GM23338 (cell line): ENCODE measurements around the gene FLT3. TPM values are rescaled to one million over a fixed set of nuclear protein-coding genes. Genes with fewer than 3 reads are reported as not detected.

Experiments
- ATAC-seq: fragments of 200-7000 bp; cut with Tn5 transposase; 3 replicates; pipeline ENCODE4 v1.9.1; 2020
- DNase-seq: peaks from one replicate; pipeline ENCODE4 v3.0.0-alpha.2; 2015; ENCODE audit warnings: low spot score
- H2AFZ ChIP-seq: fragments of 200-600 bp; sonication (generic); 2 replicates; pipeline ENCODE4 v1.8.0; 2016; ENCODE audit warnings: antibody characterized with exemption, mild to moderate bottlenecking, moderate library complexity
- H3F3A ChIP-seq: fragments of 200-600 bp; sonication (generic); replicated peaks from 2 replicates; pipeline ENCODE4 v1.8.0; 2017; ENCODE audit warnings: antibody characterized with exemption, mixed run types, low read depth
- H3K27ac ChIP-seq: fragments of 200-600 bp; sonication (generic); 2 replicates; pipeline ENCODE4 v1.6.1; 2016; ENCODE audit warnings: low read depth
- H3K27me3 ChIP-seq: fragments of 200-600 bp; sonication (generic); 2 replicates; pipeline ENCODE4 v1.8.0; 2016; ENCODE audit warnings: mild to moderate bottlenecking, mixed run types, moderate library complexity; ENCODE audit not compliant: insufficient read depth
- H3K36me3 ChIP-seq: fragments of 200-600 bp; sonication (generic); 2 replicates; pipeline ENCODE4 v1.8.0; 2016; ENCODE audit warnings: mild to moderate bottlenecking; ENCODE audit not compliant: insufficient read depth
- H3K4me1 ChIP-seq: fragments of 200-600 bp; sonication (generic); 2 replicates; pipeline ENCODE4 v1.8.0; 2016; ENCODE audit warnings: mild to moderate bottlenecking, moderate library complexity; ENCODE audit not compliant: insufficient read depth
- H3K4me2 ChIP-seq: fragments of 200-600 bp; sonication (generic); 2 replicates; pipeline ENCODE4 v1.7.1; 2017; ENCODE audit warnings: mixed run types
- H3K4me3 ChIP-seq: fragments of 200-600 bp; sonication (generic); 2 replicates; pipeline ENCODE4 v1.6.1; 2016; ENCODE audit warnings: mixed run types
- H3K79me2 ChIP-seq: fragments of 200-600 bp; sonication (generic); replicated peaks from 2 replicates; pipeline ENCODE4 v1.8.0; 2017; ENCODE audit warnings: mild to moderate bottlenecking; ENCODE audit not compliant: insufficient read depth
- H3K9me2 ChIP-seq: fragments of 200-600 bp; sonication (generic); 2 replicates; pipeline ENCODE4 v1.8.0; 2017; ENCODE audit not compliant: insufficient read depth
- H4K20me1 ChIP-seq: fragments of 200-600 bp; sonication (generic); replicated peaks from 2 replicates; pipeline ENCODE4 v1.8.0; 2017; ENCODE audit warnings: mild to moderate bottlenecking; ENCODE audit not compliant: insufficient read depth
- H3K27ac Mint-ChIP-seq: 2 replicates; pipeline ENCODE4 v1.8.0; 2020; ENCODE audit warnings: inconsistent platforms, mild to moderate bottlenecking, moderate library complexity, mixed read lengths
- H3K27me3 Mint-ChIP-seq: 3 replicates; pipeline ENCODE4 v1.8.0; 2022; ENCODE audit warnings: low read depth, mild to moderate bottlenecking, moderate library complexity, mixed read lengths, inconsistent platforms; ENCODE audit not compliant: insufficient read depth, poor library complexity
- H3K36me3 Mint-ChIP-seq: 3 replicates; pipeline ENCODE4 v1.8.0; 2021; ENCODE audit warnings: low read depth, mild to moderate bottlenecking, inconsistent platforms, moderate library complexity, mixed read lengths
- H3K4me1 Mint-ChIP-seq: 3 replicates; pipeline ENCODE4 v1.8.0; 2020; ENCODE audit warnings: mild to moderate bottlenecking, inconsistent platforms, mixed read lengths
- H3K4me3 Mint-ChIP-seq: 3 replicates; pipeline ENCODE4 v1.8.0; 2021; ENCODE audit warnings: moderate library complexity, mild to moderate bottlenecking, inconsistent platforms, mixed read lengths
- H3K9me3 Mint-ChIP-seq: 3 replicates; pipeline ENCODE4 v1.8.0; 2020; ENCODE audit warnings: moderate library complexity, mild to moderate bottlenecking, inconsistent platforms, mixed read lengths
- CREB1 ChIP-seq: fragments of 250-450 bp; sonication (Bioruptor Pico); IDR thresholded peaks from 2 replicates; pipeline ENCODE4 v1.5.0; 2020; ENCODE audit warnings: low read depth, mild to moderate bottlenecking, moderate library complexity
- EZH2 ChIP-seq: fragments of 200-600 bp; sonication (generic); IDR thresholded peaks from one replicate; pipeline ENCODE4 v1.8.0; 2017; ENCODE audit warnings: antibody characterized with exemption, mild to moderate bottlenecking, low read depth; ENCODE audit not compliant: unreplicated experiment
- EZH2phosphoT487 ChIP-seq: fragments of 200-600 bp; sonication (generic); IDR thresholded peaks from one replicate; pipeline ENCODE4 v1.8.1; 2018; ENCODE audit warnings: antibody characterized with exemption; ENCODE audit not compliant: unreplicated experiment
- JUNB ChIP-seq: IDR thresholded peaks from one replicate; pipeline ENCODE4 v1.6.1; 2016; ENCODE audit warnings: antibody characterized with exemption; ENCODE audit not compliant: unreplicated experiment
- NANOG ChIP-seq: IDR thresholded peaks from 2 replicates; pipeline ENCODE4 v1.6.1; 2016; ENCODE audit warnings: antibody characterized with exemption, borderline replicate concordance
- POLR2AphosphoS5 ChIP-seq: IDR thresholded peaks from 2 replicates; pipeline ENCODE4 v1.6.1; 2016; ENCODE audit warnings: antibody characterized with exemption, low read depth
- STAT1 ChIP-seq: IDR thresholded peaks from one replicate; pipeline ENCODE4 v1.6.1; 2016; ENCODE audit warnings: antibody characterized with exemption; ENCODE audit not compliant: unreplicated experiment
- ZNF114 ChIP-seq: fragments of 250-450 bp; sonication (Bioruptor Pico); IDR thresholded peaks from 2 replicates; pipeline ENCODE4 v1.5.0; 2020; ENCODE audit warnings: mild to moderate bottlenecking, moderate library complexity
- ZNF331 ChIP-seq: fragments of 250-450 bp; sonication (Bioruptor Pico); IDR thresholded peaks from 2 replicates; pipeline ENCODE4 v1.5.0; 2020; ENCODE audit warnings: low read depth, mild to moderate bottlenecking, moderate library complexity
- polyA plus RNA-seq: library from polyadenylated mRNA; unstranded; fragments of >200 nt; fragmentation: Nextera tagmentation; extraction: Ambion mirVana; gene quantifications from 2 replicates; pipeline ENCODE4 v1.2.1, GENCODE V29; 2016
- total RNA-seq: library from RNA; depleted of rRNA; stranded (reverse); fragments of >200 nt; shearing (Covaris generic); gene quantifications from 2 replicates; pipeline ENCODE4 v1.2.3, GENCODE V29; 2014
- TF ChIP-seq, protein P1 (sequence below): fragments of 250-450 bp; sonication (Bioruptor Pico); IDR thresholded peaks from 2 replicates; pipeline ENCODE4 v1.5.0; 2020; ENCODE audit warnings: mild to moderate bottlenecking, moderate library complexity
- TF ChIP-seq, protein P2 (sequence below): IDR thresholded peaks from 2 replicates; pipeline ENCODE4 v1.6.1; 2016; ENCODE audit warnings: antibody characterized with exemption
- TF ChIP-seq, protein P3 (sequence below): IDR thresholded peaks from one replicate; pipeline ENCODE4 v1.6.1; 2018; ENCODE audit warnings: antibody characterized with exemption; ENCODE audit not compliant: unreplicated experiment
- TF ChIP-seq, protein P4 (sequence below), 2 experiments: fragments of 200-600 bp in 1 of 2; sonication (generic) in 1 of 2; conservative IDR thresholded peaks; 2 replicates each; pipeline versions ENCODE4 v1.5.1 to v1.6.1; 2016 to 2017; ENCODE audit warnings: antibody characterized with exemption in 2 of 2, low read depth in 2 of 2, mild to moderate bottlenecking in 2 of 2, moderate library complexity in 1 of 2

FLT3 gene
- total and polyA plus RNA-seq, 2 experiments from 2014 or later = 0.17 to 0.44 TPM

DNA sequence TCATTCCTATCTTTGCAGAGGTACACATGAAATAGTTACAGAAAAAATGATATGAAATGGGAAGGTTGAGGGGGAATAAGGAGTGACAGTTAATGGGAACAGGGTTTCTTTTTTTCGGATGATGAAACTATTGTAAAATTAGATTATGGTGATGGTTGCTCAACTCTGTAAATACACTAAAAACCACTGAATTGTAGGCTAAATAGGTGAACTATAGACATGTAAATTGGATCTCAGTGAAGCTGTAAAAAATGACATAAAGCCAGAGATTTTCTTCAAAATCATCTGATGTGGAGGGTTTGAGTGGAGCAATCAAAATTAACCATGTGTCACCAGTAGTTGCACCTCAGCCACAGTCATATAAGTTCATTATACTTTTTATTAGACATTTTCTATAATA lies 6.6 kb upstream of the FLT3 start:
- Mint-ChIP-seq H3K36me3 (no peaks in the 10 kb centered on the region), H3K4me3 (no peak overlapping the region), H3K4me1 (peaks cover 4% of the 10 kb centered on the region), H3K27me3 (no peaks in the 10 kb centered on the region), H3K27ac (no peak overlapping the region), H3K9me3 (no peaks in the 10 kb centered on the region)
- H2AFZ ChIP-seq = peak overlapping the region; percentile 76; the same call in 1 of the 2 replicates
- no peak overlapping the region for H3K27ac ChIP-seq
- no peaks in the 10 kb centered on the region for H3K36me3 ChIP-seq
- H3F3A ChIP-seq = no peaks in the 10 kb centered on the region
- H3K79me2 ChIP-seq = no peaks in the 10 kb centered on the region
- no peaks in the 10 kb centered on the region for H3K4me1 ChIP-seq
- no peak for TF ChIP-seq ZNF331 (CRISPR knock-in tag)
- TF ChIP-seq, protein P1, sequence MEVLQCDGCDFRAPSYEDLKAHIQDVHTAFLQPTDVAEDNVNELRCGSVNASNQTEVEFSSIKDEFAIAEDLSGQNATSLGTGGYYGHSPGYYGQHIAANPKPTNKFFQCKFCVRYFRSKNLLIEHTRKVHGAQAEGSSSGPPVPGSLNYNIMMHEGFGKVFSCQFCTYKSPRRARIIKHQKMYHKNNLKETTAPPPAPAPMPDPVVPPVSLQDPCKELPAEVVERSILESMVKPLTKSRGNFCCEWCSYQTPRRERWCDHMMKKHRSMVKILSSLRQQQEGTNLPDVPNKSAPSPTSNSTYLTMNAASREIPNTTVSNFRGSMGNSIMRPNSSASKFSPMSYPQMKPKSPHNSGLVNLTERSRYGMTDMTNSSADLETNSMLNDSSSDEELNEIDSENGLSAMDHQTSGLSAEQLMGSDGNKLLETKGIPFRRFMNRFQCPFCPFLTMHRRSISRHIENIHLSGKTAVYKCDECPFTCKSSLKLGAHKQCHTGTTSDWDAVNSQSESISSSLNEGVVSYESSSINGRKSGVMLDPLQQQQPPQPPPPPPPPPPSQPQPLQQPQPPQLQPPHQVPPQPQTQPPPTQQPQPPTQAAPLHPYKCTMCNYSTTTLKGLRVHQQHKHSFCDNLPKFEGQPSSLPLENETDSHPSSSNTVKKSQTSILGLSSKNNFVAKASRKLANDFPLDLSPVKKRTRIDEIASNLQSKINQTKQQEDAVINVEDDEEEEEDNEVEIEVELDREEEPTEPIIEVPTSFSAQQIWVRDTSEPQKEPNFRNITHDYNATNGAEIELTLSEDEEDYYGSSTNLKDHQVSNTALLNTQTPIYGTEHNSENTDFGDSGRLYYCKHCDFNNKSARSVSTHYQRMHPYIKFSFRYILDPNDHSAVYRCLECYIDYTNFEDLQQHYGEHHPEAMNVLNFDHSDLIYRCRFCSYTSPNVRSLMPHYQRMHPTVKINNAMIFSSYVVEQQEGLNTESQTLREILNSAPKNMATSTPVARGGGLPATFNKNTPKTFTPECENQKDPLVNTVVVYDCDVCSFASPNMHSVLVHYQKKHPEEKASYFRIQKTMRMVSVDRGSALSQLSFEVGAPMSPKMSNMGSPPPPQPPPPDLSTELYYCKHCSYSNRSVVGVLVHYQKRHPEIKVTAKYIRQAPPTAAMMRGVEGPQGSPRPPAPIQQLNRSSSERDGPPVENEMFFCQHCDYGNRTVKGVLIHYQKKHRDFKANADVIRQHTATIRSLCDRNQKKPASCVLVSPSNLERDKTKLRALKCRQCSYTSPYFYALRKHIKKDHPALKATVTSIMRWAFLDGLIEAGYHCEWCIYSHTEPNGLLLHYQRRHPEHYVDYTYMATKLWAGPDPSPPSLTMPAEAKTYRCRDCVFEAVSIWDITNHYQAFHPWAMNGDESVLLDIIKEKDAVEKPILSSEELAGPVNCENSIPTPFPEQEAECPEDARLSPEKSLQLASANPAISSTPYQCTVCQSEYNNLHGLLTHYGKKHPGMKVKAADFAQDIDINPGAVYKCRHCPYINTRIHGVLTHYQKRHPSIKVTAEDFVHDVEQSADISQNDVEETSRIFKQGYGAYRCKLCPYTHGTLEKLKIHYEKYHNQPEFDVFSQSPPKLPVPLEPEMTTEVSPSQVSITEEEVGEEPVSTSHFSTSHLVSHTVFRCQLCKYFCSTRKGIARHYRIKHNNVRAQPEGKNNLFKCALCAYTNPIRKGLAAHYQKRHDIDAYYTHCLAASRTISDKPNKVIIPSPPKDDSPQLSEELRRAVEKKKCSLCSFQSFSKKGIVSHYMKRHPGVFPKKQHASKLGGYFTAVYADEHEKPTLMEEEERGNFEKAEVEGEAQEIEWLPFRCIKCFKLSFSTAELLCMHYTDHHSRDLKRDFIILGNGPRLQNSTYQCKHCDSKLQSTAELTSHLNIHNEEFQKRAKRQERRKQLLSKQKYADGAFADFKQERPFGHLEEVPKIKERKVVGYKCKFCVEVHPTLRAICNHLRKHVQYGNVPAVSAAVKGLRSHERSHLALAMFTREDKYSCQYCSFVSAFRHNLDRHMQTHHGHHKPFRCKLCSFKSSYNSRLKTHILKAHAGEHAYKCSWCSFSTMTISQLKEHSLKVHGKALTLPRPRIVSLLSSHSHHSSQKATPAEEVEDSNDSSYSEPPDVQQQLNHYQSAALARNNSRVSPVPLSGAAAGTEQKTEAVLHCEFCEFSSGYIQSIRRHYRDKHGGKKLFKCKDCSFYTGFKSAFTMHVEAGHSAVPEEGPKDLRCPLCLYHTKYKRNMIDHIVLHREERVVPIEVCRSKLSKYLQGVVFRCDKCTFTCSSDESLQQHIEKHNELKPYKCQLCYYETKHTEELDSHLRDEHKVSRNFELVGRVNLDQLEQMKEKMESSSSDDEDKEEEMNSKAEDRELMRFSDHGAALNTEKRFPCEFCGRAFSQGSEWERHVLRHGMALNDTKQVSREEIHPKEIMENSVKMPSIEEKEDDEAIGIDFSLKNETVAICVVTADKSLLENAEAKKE = no peak
- TF ChIP-seq STAT1 = no peak
- TF ChIP-seq, protein P2, sequence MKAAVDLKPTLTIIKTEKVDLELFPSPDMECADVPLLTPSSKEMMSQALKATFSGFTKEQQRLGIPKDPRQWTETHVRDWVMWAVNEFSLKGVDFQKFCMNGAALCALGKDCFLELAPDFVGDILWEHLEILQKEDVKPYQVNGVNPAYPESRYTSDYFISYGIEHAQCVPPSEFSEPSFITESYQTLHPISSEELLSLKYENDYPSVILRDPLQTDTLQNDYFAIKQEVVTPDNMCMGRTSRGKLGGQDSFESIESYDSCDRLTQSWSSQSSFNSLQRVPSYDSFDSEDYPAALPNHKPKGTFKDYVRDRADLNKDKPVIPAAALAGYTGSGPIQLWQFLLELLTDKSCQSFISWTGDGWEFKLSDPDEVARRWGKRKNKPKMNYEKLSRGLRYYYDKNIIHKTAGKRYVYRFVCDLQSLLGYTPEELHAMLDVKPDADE = no peak
- TF ChIP-seq EZH2phosphoT487 = no peak
- no peak for TF ChIP-seq CREB1 (CRISPR knock-in tag)
- TF ChIP-seq EZH2 = no peak
- TF ChIP-seq, protein P3, sequence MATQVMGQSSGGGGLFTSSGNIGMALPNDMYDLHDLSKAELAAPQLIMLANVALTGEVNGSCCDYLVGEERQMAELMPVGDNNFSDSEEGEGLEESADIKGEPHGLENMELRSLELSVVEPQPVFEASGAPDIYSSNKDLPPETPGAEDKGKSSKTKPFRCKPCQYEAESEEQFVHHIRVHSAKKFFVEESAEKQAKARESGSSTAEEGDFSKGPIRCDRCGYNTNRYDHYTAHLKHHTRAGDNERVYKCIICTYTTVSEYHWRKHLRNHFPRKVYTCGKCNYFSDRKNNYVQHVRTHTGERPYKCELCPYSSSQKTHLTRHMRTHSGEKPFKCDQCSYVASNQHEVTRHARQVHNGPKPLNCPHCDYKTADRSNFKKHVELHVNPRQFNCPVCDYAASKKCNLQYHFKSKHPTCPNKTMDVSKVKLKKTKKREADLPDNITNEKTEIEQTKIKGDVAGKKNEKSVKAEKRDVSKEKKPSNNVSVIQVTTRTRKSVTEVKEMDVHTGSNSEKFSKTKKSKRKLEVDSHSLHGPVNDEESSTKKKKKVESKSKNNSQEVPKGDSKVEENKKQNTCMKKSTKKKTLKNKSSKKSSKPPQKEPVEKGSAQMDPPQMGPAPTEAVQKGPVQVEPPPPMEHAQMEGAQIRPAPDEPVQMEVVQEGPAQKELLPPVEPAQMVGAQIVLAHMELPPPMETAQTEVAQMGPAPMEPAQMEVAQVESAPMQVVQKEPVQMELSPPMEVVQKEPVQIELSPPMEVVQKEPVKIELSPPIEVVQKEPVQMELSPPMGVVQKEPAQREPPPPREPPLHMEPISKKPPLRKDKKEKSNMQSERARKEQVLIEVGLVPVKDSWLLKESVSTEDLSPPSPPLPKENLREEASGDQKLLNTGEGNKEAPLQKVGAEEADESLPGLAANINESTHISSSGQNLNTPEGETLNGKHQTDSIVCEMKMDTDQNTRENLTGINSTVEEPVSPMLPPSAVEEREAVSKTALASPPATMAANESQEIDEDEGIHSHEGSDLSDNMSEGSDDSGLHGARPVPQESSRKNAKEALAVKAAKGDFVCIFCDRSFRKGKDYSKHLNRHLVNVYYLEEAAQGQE = no peak
- TF ChIP-seq, protein P4, sequence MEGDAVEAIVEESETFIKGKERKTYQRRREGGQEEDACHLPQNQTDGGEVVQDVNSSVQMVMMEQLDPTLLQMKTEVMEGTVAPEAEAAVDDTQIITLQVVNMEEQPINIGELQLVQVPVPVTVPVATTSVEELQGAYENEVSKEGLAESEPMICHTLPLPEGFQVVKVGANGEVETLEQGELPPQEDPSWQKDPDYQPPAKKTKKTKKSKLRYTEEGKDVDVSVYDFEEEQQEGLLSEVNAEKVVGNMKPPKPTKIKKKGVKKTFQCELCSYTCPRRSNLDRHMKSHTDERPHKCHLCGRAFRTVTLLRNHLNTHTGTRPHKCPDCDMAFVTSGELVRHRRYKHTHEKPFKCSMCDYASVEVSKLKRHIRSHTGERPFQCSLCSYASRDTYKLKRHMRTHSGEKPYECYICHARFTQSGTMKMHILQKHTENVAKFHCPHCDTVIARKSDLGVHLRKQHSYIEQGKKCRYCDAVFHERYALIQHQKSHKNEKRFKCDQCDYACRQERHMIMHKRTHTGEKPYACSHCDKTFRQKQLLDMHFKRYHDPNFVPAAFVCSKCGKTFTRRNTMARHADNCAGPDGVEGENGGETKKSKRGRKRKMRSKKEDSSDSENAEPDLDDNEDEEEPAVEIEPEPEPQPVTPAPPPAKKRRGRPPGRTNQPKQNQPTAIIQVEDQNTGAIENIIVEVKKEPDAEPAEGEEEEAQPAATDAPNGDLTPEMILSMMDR (conservative IDR thresholded peaks at IDR 0.05; ENCODE audit: low read depth in 2 of 2) = no peak
- no peak for TF ChIP-seq JUNB
- TF ChIP-seq NANOG = no peak
- TF ChIP-seq POLR2AphosphoS5 = no peak
- no peak for TF ChIP-seq ZNF114 (CRISPR knock-in tag)
- H3K4me3 ChIP-seq = no peak overlapping the region
- no peaks in the 10 kb centered on the region for H4K20me1 ChIP-seq
- H3K4me2 ChIP-seq = no peak overlapping the region
- DNase-seq = no peak
- no peak for ATAC-seq
- no peaks in the 10 kb centered on the region for H3K9me2 ChIP-seq
- peaks cover 18% of the 10 kb centered on the region for H3K27me3 ChIP-seq
